Breast epithelium (tissue), 3 donors: ENCODE measurements around the gene ANXA6.

Experiments used
- POLR2AphosphoS5 ChIP-seq, 3 donors: sonication (generic); formaldehyde crosslinking; IDR thresholded peaks; one replicate each; pipeline ENCODE4 v1.6.1; 2017; ENCODE audit warnings: antibody characterized with exemption in 3 of 3
- TF ChIP-seq, protein P1 (sequence below), 3 donors: fragments of 450-650 bp; IDR thresholded peaks; one replicate each; pipeline ENCODE4 v1.5.1; 2016 to 2017; ENCODE audit warnings: antibody characterized with exemption in 3 of 3, mild to moderate bottlenecking in 3 of 3, moderate library complexity in 3 of 3

DNA sequence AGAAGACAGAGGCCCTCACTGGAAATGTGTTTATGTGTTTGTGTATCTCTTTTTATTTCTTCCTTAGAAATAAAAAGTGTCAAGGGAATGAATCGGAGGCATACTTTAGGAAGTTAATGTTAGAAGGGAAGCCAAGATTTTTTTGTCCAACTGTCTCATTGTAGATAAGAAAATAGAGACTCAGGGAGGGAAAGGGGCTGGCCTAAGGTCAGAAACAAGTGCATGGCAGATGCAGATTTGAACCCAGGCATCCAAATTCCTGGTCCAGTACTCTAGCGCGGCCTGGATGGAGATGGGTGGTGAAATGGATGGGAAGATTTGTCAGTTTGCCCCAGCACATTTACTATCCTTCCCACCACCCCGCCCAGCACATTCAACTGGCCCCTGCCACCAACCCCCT lies 56.9 kb downstream of the ANXA6 start:
- TF ChIP-seq, protein P1, sequence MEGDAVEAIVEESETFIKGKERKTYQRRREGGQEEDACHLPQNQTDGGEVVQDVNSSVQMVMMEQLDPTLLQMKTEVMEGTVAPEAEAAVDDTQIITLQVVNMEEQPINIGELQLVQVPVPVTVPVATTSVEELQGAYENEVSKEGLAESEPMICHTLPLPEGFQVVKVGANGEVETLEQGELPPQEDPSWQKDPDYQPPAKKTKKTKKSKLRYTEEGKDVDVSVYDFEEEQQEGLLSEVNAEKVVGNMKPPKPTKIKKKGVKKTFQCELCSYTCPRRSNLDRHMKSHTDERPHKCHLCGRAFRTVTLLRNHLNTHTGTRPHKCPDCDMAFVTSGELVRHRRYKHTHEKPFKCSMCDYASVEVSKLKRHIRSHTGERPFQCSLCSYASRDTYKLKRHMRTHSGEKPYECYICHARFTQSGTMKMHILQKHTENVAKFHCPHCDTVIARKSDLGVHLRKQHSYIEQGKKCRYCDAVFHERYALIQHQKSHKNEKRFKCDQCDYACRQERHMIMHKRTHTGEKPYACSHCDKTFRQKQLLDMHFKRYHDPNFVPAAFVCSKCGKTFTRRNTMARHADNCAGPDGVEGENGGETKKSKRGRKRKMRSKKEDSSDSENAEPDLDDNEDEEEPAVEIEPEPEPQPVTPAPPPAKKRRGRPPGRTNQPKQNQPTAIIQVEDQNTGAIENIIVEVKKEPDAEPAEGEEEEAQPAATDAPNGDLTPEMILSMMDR (IDR thresholded peaks at IDR 0.05) = no peak
- TF ChIP-seq POLR2AphosphoS5 (IDR thresholded peaks at IDR 0.05) = no peak
